Nephron (organoid): ENCODE data around the gene SASH1.
"Not testable (repeated sequence)": the region's sequence is repeated elsewhere in the genome, so short reads cannot be mapped to it uniquely, and the experiment has no call there.

Source experiments
- H3K27ac Mint-ChIP-seq, 3 experiments: 2 replicates each; pipeline ENCODE4 v1.8.0; 2020; ENCODE audit warnings: mixed read lengths in 3 of 3, mild to moderate bottlenecking in 2 of 3, moderate library complexity in 1 of 3
- H3K27me3 Mint-ChIP-seq: 2 replicates; pipeline ENCODE4 v1.8.0; 2021; ENCODE audit warnings: low read depth, mild to moderate bottlenecking, moderate library complexity, mixed read lengths
- H3K36me3 Mint-ChIP-seq: 2 replicates; pipeline ENCODE4 v1.8.0; 2020; ENCODE audit warnings: low read depth, mixed read lengths
- H3K4me1 Mint-ChIP-seq: 2 replicates; pipeline ENCODE4 v1.8.0; 2020; ENCODE audit warnings: mixed read lengths
- H3K4me3 Mint-ChIP-seq, 3 experiments: 2 replicates each; pipeline ENCODE4 v1.8.0; 2020; ENCODE audit warnings: mild to moderate bottlenecking in 3 of 3, mixed read lengths in 3 of 3, moderate library complexity in 2 of 3
- H3K9me3 Mint-ChIP-seq: 2 replicates; pipeline ENCODE4 v1.8.0; 2020; ENCODE audit warnings: mixed read lengths
- TF ChIP-seq, protein P1 (sequence below), 3 experiments: fragments of 200-600 bp; sonication (generic); IDR thresholded peaks; one replicate each; pipeline ENCODE4 v1.5.0; 2021; ENCODE audit warnings: antibody characterized with exemption in 3 of 3; ENCODE audit not compliant: unreplicated experiment in 3 of 3

Gene SASH1

DNA sequence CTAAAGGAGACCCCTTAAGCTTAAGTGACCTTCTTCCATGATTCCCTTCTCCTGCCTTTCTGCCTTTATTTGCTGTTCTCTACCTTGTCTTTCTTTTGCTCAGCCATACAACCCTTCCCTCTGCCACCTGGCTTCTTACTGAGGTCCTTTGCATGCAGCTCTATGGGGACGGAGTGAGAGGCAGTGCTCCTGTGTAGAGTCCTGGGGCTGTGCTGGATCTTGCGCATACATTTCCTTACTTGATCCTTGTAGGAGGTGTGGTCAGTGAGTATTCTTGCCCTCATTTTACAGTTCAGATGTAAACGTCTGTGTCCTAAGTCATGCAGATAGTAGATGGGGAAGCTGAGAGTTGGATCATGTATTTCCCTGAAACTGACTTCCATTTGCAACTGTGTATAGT, 5.7 kb downstream of the SASH1 start:
- H3K27ac Mint-ChIP-seq: no peak overlapping the region
- H3K4me3 Mint-ChIP-seq: no peak overlapping the region
- no peaks in the 10 kb centered on the region for H3K36me3 Mint-ChIP-seq
- H3K9me3 Mint-ChIP-seq: no peaks in the 10 kb centered on the region
- peaks cover 35% of the 10 kb centered on the region for H3K4me1 Mint-ChIP-seq
- TF ChIP-seq, protein P1, sequence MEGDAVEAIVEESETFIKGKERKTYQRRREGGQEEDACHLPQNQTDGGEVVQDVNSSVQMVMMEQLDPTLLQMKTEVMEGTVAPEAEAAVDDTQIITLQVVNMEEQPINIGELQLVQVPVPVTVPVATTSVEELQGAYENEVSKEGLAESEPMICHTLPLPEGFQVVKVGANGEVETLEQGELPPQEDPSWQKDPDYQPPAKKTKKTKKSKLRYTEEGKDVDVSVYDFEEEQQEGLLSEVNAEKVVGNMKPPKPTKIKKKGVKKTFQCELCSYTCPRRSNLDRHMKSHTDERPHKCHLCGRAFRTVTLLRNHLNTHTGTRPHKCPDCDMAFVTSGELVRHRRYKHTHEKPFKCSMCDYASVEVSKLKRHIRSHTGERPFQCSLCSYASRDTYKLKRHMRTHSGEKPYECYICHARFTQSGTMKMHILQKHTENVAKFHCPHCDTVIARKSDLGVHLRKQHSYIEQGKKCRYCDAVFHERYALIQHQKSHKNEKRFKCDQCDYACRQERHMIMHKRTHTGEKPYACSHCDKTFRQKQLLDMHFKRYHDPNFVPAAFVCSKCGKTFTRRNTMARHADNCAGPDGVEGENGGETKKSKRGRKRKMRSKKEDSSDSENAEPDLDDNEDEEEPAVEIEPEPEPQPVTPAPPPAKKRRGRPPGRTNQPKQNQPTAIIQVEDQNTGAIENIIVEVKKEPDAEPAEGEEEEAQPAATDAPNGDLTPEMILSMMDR (IDR thresholded peaks at IDR 0.05; ENCODE audit: unreplicated experiment in 3 of 3): no peak
- peaks cover 3% of the 10 kb centered on the region for H3K27me3 Mint-ChIP-seq

DNA sequence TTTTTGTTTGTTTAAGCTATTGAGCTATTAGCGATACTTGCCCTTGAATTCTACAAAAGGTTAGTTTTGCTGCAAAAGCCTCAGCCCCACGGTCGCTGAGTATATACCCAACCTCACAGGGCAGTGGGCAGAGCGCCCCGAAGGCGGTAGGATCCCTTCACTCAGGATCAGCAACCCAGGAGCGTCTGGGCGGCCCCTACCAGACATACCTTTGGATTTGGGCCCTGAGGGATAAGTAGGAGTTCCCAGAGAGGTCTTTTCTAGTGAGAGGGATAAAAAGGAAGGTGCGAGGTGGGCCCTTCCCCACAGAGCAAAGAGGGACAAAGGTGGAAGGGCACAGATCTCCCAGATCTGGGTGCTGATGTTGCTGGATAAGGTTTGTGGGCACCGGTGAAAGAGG, 6.1 kb downstream of the SASH1 start:
- H3K4me1 Mint-ChIP-seq: peaks cover 31% of the 10 kb centered on the region
- peaks cover 3% of the 10 kb centered on the region for H3K27me3 Mint-ChIP-seq
- no peaks in the 10 kb centered on the region for H3K9me3 Mint-ChIP-seq
- H3K27ac Mint-ChIP-seq: no peak overlapping the region
- TF ChIP-seq, protein P1 (IDR thresholded peaks at IDR 0.05; ENCODE audit: unreplicated experiment in 3 of 3): no peak
- H3K4me3 Mint-ChIP-seq: no peak overlapping the region
- H3K36me3 Mint-ChIP-seq: no peaks in the 10 kb centered on the region

DNA sequence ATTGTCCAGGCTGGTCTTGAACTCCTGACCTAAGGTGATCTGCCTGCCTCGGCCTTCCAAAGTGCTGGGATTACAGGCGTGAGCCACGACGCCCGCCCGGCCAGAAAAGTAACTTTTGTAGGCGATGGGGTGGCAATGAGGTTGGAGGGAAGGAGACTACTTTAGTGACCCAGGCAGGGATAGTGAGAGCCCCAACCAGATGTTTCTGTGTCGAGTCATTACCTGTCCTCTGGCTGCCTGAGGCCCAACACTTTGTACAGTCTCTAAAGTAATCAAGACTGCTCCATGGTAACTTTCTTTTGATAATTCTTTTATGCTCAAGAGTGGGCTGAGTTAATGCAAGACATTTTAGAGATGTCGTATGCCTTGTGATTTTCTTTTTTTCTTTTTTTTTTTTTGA, 6.8 kb downstream of the SASH1 start:
- TF ChIP-seq, protein P1 (IDR thresholded peaks at IDR 0.05; ENCODE audit: unreplicated experiment in 3 of 3): no peak
- Mint-ChIP-seq H3K4me3 (no peak overlapping the region), H3K9me3 (no peaks in the 10 kb centered on the region), H3K36me3 (no peaks in the 10 kb centered on the region), H3K27ac (no peak overlapping the region), H3K4me1 (peaks cover 25% of the 10 kb centered on the region), H3K27me3 (peaks cover 3% of the 10 kb centered on the region)

DNA sequence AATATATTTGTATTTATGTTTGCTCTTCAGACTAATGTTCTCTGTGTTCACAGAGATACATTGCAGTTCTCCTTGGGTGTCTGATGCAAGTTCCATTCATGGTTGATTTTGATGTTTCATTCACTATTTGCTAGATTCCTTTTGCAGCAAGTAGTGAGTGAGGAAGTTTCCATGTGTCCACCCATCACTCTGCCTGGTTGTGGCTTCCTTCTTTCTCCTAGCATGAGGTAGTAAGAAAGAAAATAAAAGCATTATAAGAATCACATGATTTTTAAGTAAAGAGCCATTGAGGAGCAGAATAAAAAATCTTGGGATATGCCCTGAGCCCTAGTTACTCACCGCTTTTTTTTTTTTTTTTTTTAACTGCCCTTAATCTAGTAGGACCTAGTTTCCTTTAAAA, 8.7 kb downstream of the SASH1 start:
- Mint-ChIP-seq H3K4me3 (no peak overlapping the region), H3K9me3 (no peaks in the 10 kb centered on the region), H3K36me3 (no peaks in the 10 kb centered on the region), H3K4me1 (peaks cover 13% of the 10 kb centered on the region), H3K27me3 (no peaks in the 10 kb centered on the region), H3K27ac (no peak overlapping the region)
- TF ChIP-seq, protein P1 (IDR thresholded peaks at IDR 0.05; ENCODE audit: unreplicated experiment in 3 of 3): no peak

DNA sequence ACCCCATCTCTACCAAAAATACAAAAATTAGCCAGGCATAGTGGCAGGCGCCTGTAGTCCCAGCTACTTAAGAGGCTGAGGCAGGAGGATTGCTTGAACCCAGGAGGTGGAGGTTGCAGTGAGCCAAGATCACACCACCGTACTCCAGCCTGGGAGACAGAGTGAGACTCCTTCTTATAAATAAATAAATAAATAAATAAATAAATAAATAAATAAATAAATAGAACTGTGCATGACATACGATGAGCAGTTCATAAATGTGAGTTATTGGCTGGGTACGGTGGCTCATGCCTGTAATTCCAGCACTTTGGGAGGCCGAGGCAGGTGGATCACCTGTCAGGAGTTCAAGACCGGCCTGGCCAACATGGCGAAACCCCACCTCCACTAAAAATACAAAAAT, 9.8 kb downstream of the SASH1 start:
- not testable (repeated sequence) for H3K9me3 Mint-ChIP-seq, H3K4me1 Mint-ChIP-seq, H3K36me3 Mint-ChIP-seq, H3K27me3 Mint-ChIP-seq, H3K27ac Mint-ChIP-seq, H3K4me3 Mint-ChIP-seq

DNA sequence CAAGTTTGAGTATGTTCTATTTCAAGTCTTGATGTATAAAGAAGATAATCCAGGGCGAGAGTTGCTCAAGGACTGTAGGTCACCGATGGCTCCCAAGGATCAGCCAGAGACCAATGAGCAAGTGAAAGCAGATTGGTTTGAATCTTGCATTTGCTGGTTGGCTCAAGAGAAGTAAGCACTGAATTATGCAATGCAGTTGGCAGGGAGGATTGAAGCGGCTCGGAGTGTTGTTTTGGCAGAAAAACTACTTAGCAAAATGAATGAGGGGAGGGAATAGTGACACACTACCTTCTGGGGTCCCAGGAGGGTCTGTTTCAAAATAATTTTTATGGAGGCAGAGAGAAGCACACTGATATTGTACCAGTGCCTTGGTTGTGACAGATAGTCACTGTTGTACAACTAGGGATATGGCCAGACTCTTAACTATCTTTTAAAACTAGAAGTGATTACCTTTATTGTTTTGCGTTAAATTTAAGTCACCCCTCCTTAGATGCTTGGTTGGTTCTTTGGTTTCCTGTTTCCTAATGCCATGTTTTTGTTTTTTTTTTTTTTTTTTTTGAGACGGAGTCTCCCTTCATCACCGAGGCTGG, 15.7 kb downstream of the SASH1 start:
- Mint-ChIP-seq H3K4me3 (no peak overlapping the region), H3K36me3 (peaks cover 16% of the 10 kb centered on the region), H3K27me3 (no peaks in the 10 kb centered on the region), H3K4me1 (peaks cover 5% of the 10 kb centered on the region), H3K27ac (no peak overlapping the region), H3K9me3 (peaks cover 2% of the 10 kb centered on the region)
- TF ChIP-seq, protein P1 (IDR thresholded peaks at IDR 0.05; ENCODE audit: unreplicated experiment in 3 of 3): no peak
